Measurements from ENCODE around the gene PCMTD2.

The PCMTD2 gene

DNA sequence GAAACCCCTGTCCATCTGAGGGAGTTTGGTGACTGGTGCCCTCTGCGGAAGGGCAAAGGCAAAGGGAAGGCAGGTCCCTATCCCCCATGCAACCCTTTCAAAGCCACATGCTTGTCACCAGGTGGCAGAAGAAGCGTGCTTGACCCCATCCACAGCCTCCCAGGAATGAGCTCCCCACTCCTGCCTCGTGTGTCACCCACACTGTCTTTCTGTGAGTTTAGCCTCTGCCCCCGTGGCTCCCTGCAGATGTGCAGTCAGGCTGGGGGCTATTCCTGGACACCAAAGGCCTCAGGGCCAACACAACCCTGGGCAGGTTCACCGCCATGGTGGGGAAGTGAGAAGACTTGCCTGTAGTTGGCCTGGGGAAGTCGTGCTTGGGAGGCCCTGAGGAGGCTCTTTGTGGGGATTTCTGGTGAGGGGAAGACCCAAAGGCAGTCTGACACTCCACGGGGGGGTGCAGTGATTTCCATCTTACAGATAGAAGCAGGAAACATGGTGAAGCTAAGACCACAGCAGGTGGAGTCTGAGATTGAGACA is 16.6 kb upstream of the PCMTD2 start:
- DNase-seq (ENCODE audit: low read depth), result no peak

DNA sequence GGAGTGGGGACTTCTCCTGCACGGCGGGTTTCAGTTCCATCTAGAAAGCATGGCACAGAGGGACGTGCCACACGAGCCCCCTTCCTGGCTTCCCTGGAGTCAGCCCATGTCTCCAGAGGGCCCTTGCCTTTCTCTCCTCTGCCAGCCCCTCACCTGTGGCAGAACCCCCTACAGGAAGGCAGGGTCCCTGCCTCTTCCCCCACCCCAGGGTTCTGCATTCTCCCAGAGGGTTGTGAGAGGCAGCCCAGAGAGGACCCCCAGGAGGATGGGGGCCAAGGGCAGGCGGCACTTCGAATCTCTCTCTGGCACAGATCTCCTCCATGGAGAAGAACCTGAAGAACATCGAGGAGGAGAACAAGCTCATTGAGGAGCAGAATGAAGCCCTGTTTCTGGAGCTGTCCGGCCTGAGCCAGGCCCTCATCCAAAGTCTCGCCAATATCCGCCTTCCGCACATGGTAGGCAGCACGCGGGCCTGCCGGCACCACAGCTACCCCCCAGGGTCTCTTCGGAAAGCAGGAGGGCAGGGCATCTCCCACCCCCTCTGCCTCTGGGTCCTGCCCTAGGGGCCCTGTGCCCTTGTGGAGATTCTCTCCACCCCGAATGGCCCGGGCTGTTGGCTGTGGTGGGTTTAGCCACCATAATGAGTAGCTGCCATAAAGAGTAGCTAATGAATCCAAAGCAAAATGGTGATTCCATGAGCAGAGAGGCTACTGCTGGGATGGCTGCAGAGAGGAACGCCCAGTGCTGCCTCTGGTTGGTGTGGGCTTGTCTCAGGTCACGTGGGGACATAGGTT is 15.9 kb upstream of the PCMTD2 start:
- no peak for DNase-seq (ENCODE audit: low read depth)

DNA sequence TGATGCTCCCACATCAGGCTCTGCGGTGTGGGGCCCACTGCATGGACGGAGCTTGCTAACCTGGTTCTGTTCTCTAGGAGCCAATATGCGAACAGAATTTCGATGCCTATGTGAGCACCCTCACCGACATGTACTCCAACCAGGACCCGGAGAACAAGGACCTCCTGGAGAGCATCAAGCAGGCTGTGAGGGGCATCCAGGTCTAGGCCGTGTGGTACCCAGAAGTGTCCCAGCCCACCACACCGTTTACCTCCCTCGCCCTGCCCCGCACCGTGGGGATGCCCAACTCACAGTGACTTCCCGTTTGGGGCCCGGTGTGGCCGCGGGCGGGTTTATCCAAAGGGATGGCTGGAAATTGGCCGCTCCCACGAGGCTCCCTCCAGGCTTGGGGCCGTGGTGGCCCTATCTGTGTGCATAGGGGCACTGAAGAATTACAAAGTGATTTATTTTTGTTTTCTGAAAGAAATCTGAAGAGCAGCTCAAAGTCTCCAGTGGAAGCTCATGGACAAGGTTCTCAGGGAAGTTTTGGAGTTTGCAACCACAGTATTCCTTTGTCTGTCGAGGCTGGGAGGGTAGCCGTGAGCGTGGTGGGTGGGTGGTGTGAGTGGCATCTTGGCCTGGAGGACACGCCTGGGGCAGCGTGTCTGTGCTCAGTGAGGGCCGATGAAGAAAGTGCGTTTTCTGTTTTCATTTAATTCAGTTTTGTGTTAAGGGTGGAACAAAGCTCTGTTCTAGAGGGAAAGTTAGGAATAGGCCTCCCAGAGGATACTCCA is 15.1 kb upstream of the PCMTD2 start:
- no peak for DNase-seq (ENCODE audit: low read depth)

DNA sequence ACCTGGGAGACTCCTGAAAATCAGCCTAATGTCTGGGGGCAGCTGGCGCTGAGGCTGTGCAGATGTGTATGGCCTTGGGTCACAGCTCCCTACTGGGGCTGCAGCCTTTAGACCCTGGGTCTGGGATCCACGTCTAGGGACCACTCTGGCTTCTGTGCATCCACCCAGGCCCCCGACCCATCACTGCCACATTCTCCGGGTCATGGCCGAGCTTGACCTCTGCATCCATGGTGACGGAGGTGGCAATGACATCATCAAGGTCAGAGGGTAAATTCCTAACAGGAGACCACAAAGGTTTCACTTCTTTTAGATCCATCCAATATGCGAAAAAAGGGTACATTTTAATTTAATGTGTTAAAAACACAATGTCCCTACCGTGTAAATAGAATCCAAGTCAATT is 14.5 kb upstream of the PCMTD2 start:
- no peak for DNase-seq (ENCODE audit: low read depth)

DNA sequence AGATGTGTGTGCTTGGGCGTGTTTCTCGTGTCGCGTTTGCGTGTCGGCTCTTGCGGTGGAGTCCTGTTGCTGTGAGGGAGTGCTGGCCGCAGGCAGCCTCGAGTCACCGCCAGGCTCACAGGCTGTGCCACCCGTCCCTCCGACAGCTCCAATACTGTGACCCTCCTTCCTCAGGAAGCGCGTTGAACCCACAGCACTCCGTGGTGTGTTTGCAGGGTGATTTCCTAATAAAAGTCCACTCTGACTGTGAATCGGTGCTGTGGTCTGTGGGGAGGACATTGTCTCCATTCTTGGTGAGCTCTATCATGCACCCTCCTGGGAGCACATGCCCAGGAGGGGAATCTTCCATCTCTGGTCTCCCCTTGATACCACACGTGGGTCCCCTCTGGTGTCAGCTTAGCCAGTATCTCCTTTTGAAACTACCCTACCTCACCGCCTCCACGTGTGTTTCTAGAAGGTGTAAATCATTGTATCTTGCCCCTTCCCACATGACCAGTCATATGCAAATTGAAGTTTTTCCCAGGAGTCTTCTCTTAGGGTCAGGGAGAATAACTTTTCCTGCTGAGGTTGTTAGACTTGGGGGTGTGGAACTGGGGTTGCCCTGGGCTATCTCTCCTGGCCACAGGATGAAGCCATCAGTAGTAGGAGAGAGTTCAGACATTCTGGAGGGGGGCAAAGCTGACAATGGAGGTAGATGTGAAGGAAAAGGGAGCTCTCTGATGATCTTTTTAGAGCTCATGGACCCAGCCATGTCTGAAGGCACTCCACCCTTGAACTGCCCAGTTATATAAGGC is 13.3 kb upstream of the PCMTD2 start:
- no peak for DNase-seq (ENCODE audit: low read depth)

DNA sequence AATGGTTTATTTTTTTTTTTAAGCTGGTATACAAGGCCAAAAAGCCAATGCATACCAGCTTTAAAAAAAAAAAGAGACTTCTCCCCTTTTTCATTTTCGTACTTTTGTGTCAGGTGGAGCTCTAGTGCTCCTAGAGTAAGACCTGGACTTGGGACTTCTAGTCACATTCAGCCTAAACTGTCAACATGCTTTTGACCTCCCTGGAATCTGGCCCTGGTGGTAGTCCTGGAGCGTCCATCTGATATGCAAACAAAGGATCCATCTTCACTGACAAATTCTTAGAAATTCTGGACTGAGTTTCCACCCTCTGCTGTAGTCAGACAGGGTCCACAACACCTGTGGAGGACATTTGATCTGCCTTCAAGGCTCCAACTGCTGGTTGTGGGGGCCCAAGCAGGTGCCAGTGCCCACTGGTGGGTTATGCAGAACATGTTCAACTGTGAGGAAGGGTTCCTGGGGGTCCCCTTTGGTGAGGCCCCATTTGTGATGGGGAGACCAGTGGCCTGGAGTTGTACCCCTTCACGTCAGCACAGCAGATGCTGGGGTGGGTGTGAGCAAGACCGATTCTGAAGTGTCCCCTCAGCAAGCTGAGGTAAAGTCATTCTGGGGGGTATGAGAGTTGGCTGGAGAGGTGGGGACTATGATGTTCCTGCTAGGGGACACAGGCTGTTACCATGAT is 12.6 kb upstream of the PCMTD2 start:
- no peak for DNase-seq (ENCODE audit: low read depth)

DNA sequence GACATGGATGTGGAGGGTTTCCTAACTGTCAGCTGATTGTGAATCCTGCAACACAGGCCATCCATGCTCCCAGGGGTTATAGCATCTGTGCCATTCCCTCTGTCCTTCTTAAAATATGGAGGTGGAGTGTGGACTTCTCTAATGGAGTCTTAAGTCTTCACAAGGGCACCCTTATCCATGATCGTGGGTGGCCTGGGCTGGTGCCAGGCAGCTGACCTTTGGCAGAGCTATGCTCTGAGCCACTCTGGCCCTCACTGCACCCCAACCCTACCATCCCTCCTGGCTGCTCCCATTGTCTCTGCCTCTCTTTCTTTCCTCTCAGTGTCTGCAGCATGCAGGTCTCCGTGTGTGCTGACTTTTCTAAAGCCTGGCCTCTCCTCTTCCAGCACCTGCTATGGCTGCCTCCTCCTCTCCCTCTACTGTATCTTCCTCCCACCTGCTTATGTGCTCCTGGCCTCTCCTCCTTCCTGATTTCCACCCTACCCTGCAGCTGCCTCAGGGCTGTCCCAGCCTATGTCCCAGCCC is 11.2 kb upstream of the PCMTD2 start:
- no peak for DNase-seq (ENCODE audit: low read depth)

DNA sequence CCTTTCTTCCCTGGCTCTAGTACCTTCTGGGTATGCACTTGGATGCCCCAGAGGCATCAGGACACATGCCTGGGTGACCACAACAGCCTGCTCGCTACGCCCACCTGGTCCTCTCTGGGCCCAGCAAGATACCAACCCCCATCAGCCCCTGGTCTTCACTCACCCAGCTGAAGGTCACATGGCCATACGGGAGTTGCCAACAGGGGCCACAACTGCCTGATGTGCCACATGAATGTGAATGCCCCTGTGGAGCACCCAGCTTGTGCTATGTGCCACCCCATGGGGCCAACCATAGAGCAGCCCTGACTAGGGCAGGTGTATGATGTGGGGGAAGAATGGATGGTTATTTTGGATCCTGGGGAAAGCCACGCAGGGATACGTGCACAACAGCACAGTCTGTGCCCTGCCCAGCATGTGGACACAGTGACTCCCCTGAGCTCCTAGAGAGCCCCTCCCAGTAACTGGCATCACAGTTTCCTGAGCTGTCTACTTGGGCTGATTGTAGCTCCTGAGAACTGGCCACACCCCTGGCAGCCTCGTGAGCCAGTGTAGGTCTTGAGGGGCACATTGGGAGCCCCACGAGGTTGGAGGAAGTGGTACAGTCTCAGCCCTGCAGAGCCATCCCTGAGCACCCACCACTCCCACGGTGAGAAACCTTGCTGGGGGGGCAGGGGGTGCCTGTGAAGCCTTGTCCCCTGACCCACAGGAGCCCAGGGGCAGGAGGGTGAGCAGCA is 10.5 kb upstream of the PCMTD2 start:
- DNase-seq (ENCODE audit: low read depth), result no peak

DNA sequence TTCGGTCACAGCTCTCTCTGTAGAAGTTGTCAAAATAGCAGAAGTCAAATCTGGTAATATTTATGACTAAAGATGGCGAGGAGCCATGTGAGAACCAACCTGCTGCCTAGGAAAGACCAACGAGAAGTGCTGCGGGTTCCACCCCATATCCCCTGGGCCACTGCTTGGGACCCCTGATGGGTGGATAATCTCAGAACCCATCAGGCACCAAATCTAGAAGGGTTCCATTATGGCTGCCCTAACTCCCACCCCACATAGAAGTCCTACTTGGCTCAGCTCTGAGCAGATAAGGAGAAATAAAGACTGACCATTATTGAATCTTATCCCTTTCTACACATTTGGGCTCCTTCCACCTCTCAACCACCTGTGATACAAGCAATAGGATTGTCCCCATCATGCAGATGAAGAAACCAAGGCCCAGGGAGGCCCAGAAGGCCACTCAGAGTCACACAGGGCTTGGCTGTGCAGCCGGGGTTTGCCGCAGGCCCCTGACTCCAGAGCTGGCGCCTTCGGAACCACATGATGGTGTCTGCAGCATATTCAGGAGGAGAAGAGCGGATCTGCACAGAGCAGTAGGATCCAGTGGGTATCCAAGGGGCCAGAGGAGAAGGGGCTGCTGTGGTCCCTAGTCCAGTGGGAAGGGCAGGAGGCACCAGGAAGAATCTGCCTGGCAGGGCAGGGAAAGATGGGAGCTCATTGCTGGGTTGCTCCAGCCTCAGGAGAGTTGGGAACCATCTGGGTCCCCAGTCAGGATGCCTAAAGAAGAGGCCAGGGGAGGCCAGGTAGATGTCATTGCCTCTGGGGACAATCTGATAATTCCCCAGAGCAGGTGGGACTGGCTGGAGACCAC is 9.6 kb upstream of the PCMTD2 start:
- DNase-seq (ENCODE audit: low read depth), result no peak

DNA sequence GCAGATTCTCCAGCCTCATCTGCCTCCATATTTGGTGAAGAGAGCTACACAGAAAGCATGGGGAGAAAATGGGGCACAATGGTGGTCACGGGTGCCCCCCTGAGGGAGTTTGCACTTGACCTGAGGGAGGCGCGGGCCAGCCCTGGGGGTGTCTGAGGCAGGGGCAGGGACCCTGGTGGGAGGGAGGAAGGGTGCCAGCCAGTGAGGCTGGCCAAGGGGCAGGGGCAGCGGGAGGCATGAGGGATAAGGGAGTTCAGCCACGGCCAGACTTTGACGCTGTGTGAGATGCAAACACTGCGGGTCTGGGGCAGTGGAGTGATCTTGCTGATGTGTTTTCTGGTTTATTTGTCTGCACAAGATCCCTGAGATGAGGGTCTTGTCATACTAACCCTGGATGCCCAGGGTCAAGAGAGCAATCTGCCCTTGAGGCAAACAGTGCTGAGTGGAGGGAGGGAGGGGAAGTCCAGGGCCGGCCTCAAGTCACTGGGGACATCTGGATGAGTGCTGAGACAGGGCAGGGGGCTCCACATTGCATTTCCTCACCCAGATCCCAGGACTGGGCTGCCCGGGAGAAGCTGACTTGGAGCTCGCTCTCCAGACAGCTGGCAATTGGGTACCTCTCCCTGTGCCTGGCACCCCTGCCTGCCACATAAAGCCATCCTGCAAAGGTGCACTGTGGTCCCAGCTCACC is 8.8 kb upstream of the PCMTD2 start:
- no peak for DNase-seq (ENCODE audit: low read depth)

DNA sequence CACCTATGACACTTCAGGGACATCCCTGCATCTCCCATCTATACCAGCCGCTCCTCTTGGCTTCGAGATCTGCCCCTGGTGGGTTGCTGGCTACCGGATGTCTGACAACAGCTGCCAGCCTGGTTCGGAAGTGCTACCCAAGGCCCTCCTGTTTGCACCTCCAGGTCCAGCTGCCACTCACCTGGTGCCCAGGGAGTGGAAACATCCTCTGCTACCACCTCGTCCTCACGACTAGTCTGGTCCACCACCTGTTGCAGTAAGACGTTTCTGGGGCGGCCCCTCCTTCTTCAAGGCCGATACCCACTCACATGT is 8.3 kb upstream of the PCMTD2 start:
- DNase-seq (ENCODE audit: low read depth), result no peak

DNA sequence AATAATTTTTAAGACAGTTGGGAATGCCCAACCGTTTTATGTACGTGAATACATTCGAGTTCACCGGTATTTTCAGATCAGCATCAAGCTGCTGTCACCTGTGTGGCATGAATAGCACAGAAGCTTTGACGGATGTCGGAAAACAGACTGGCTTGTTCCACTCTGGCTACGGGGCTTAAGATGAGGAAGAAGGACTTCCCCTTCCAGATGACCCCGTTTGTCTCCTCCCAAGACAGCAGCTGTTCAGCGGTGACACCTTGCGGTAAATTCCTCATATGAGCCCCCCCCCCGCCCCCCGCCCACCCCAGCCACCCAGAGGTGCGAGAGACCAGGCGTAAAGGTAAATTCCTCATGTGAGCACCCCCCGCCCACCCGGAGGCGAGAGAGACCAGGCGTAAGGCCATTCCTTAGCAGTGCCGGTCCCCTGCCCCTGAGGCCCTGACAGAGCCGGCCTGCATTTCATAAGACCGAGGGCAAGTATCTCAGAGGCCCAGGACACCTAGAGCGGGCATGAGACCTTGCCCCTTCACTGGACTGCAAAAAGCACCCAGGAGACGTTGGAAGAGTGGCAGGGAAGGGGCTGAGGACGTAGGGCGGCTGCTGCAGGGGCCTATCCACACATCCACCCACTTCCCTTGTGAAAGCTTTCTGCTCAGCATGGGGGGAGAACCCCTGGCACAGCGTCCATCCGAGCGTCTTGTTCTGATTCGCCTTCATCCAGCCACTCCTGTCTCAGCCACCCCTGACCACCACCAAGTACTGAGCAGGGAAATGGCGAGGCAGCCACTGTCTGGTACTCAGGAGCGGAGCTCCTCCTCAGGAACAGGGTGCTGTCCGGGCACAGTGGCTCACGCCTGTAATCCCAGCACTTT is 7.3 kb upstream of the PCMTD2 start:
- no peak for DNase-seq (ENCODE audit: low read depth)

DNA sequence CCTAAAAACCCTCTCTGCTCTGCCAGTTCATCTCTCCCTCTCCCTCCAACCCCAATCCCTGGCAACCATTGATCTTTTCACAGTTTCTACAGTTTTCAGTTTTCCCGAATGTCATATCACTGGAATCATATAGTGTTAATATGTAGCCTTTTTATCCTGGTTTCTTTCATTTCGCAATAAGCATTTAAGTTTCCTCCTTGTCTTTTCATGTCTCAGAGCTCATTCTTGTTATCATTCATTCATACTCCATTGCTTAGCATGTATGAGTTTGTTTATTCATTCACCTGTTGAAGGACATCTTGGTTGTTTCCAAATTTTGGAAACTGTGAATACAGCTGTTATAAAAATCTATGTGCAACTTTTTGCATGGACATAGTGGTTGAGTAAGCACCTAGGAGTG is 5.5 kb upstream of the PCMTD2 start:
- DNase-seq (ENCODE audit: low read depth), result no peak

DNA sequence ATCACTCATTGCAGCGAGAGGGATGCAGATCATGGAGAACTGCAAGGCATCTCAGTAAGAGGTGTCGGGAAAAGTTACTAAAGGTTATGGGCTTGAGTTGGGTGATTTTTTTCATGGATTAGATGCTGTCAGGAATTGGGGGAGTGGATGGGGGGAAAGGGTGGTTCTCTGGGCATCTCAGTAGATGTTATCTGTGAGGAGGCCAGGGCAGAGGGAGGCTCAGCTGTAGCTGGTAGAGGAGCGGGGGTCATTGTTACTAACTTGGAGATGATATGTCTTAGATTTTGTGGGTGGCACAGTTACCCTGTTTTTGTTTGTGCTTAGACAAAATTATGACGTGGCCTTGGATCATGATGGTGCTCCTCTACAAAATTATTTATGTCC is 2.6 kb upstream of the PCMTD2 start:
- no peak for DNase-seq (ENCODE audit: low read depth)

DNA sequence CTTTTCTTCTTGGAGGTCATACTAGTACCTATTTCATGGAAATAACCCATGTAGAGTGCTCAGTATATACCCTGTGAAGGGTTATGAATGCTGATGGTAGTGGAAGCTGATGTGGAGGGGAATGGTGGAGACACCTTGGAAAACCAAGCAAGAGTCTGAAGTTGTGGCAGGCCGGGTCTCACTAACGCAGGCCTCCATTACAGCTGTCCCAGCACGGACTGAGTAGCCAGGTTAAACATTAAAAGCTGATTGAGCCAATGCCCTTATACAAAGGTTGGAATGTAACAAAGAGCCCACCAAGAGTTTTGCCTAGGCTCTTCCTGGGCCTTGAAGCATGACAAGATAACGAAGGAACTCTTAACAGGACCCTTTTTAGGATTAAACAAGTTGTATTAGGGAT is 2.1 kb upstream of the PCMTD2 start:
- no peak for DNase-seq (ENCODE audit: low read depth)

DNA sequence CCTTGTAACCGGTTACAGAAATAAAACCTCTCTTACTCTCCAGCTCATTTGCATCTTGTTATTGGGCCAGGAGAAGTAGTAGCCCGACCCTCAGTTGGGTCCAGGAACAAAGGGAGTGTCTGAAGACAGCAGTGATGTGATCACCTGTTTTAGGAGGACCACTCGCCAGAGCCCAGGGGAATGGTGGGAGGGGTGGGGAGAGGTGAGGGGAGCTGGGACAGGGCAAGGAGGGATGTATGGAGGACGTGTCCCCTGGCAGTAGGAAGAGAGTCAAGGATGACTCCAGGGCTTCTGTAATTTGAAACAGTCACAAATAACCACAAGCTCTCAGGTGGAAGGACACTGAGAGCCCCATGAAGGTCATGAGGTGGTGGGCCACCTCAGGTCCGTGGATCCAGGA is 1.4 kb upstream of the PCMTD2 start:
- DNase-seq (ENCODE audit: low read depth), result no peak

DNA sequence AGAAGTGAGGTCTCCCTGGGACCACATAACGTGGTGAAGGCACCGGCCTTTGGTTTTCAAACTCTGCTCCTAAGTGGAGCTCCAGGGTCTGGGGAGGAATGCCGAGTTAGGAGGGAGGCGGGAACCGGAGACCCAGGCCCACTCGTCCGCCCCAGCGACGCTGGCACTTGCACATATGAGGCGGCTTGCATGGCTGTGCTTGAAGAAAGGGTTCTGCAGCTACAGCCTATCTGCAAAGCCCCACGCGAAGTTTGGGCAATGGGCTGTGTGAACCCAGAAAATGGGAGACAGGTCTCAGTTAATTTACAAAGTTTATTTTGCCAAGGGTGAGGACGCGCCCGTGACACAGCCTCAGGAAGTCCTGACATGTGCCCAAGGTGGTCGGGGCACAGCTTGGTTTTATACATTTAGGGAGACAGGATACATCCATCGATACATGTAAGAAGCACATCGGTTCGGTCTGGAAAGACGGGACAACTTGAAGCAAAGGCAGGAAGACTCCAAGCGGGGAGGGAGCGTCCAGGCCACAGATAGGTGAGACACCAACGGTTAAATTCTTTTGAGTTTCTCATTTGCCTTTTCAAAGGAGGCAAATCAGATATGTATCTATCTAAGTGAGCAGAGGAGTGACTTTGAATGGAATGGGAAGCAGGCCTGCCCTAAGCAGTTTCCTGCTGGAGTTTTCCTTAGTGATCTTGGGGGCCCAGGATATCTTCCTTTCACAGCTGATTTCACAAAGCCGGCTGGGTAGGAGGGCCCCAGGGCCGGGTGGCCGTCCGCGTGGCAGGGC is 782 bp upstream of the PCMTD2 start:
- no peak for DNase-seq (ENCODE audit: low read depth)
